GM12874 (cell line): Measurements from ENCODE around the gene SPATA31D4.

Experiments
- TF ChIP-seq, protein P1 (sequence below): IDR thresholded peaks from 2 replicates; pipeline ENCODE4 v1.5.1; 2011; ENCODE audit warnings: low read depth, mild to moderate bottlenecking, control low read depth, low read length, moderate library complexity; ENCODE audit not compliant: insufficient read depth

Gene SPATA31D4

DNA sequence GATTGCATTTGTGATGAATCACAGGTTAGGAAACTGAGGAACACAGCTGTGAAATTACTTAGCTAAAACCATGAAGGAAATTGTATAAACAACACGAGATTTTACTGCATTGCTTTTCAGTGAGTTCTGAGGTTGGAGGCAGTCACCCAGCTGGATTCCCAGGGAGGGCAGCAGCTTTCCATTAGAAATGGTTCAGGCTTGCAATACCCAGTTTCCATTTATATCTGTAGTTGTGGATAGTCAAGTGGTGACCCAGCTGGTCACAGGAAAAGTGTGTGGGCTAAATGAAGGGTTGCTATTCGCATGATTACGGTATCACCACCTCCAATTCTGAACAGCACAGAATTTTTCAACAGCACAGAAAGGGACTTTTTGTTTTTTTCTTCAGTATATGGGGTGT is 34.3 kb upstream of the SPATA31D4 start:
- TF ChIP-seq, protein P1, sequence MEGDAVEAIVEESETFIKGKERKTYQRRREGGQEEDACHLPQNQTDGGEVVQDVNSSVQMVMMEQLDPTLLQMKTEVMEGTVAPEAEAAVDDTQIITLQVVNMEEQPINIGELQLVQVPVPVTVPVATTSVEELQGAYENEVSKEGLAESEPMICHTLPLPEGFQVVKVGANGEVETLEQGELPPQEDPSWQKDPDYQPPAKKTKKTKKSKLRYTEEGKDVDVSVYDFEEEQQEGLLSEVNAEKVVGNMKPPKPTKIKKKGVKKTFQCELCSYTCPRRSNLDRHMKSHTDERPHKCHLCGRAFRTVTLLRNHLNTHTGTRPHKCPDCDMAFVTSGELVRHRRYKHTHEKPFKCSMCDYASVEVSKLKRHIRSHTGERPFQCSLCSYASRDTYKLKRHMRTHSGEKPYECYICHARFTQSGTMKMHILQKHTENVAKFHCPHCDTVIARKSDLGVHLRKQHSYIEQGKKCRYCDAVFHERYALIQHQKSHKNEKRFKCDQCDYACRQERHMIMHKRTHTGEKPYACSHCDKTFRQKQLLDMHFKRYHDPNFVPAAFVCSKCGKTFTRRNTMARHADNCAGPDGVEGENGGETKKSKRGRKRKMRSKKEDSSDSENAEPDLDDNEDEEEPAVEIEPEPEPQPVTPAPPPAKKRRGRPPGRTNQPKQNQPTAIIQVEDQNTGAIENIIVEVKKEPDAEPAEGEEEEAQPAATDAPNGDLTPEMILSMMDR = no peak

DNA sequence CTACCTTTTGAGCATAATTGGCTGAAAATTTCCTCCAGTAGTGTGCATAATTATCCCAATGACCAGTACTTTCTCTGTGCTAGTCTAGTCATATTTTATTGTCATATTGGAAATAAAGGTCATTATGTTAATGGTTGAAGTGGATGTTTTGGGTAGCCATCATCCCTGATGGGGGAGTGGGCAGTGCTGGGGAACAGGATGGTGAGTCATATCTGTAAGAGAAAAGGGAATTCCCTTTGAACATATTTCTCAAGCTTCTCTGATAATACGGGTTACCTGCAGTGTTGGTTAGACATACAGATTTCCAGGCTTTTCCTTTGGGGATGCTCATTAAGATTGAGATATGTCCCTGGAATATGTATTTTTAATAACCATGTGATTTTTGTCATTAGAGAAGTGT is 33.3 kb upstream of the SPATA31D4 start:
- TF ChIP-seq, protein P1 = no peak

DNA sequence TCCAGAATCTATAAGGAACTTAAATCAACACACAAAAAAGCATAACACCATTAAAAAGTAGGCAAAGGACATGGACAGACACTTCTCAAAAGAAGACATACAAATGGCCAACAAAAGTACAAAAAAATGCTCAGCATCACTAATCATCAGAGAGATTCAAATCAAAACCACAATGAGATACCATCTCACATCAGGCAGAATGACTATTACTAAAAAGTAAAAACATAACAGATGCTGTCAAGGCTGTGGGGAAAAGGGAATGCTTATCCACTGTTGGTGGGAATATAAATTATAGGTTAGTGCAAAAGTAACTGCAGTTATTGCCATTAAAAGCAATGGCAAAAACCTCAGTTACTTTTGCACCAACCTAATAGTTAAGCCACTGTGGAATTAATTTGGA is 32.2 kb upstream of the SPATA31D4 start:
- TF ChIP-seq, protein P1 = no peak

DNA sequence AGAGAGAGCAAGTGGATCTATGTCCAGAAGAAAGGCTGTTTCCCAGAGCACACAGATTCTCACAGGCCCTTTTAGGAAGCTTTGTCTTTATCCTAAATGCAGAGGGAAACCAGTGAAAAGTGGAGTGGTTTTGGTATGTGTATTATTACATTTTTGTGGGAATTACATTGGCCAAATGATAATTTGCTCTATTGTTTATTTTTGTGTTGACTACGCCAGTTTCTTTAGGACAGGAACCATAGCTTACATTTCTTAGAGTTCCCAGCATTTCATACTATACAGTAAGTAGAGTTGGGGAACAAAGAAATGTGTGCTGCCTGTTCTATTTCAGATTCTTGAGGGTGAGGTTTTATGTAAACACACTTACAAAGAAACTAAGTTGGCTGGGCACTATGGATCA is 29.4 kb upstream of the SPATA31D4 start:
- TF ChIP-seq, protein P1 = no peak

DNA sequence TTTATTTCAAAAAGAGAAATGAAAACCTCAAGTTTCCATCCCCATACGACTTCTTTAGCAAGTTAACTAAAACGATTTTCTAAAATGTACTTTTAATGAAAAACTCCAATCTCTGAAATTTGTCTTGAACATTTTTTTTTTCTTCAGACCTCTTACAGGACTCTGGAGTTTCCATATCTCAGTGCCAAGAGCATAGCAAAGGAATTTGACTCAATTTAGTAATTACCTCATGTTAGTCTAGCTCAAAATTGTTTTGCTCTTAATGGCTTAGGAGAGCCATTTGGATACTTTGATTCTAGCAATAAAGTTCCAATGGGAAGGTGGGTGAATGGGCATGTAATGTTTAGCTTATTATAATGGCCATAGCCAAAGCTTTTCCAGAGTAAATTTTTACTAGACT is 26.0 kb upstream of the SPATA31D4 start:
- TF ChIP-seq, protein P1 = no peak

DNA sequence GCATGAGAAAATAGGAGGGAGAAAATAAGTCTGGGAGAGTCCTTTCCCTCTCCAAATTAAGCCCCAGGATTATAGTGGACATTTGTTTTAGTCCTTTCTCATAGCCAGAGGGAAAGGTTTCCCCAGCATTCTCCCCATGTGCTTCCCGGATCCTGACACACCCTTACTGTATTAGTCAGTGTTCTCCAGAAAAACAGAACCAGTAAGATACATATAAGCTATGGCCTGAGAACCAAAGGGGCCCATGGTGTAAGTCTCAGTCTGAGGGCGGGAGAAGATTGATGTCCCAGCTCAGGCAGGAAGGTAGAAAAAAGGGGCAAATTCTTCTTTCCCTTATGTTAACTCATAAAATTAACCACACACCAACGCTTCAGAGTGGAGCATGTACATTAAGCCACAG is 25.6 kb upstream of the SPATA31D4 start:
- TF ChIP-seq, protein P1 = no peak

DNA sequence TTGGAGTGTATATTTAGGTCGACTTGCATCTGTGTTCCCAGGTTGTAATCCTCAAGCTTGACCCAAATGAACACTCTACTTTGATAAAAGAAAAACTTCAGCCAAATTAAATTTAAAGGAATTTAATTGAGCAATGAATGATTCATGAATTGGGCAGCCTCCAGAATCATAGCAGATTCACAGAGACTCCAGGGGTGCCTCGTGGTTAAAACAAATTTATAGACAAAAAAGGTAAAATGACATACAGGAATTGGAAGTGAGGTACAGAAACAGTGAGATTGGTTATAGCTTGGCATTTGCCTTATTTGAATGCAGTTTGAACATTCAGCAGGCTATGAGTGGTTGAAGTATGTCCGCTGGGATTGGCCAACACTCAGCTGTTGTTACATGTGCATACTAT is 21.6 kb upstream of the SPATA31D4 start:
- TF ChIP-seq, protein P1 = no peak

DNA sequence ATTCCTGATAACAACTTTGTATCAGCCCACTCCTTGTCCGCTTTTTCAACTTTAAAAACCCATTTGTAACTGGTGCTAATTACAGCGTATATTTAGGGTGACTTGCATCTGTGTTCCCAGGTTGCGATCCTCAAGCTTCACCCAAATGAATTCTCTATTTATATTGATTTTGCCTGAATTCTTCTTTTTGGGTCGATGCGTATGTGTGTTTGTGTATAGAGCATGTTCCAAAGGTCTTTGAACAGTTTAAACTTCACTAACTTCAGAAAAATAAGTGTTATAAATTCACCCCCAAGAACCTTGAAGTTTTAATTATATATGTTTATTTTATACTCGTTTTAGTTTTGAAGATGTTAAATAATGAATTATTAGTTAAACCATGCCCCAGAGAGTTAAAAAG is 16.1 kb upstream of the SPATA31D4 start:
- TF ChIP-seq, protein P1 = no peak
